IMR-90 (cell line): ENCODE results near the gene KLK8. TPM values are rescaled to one million over a fixed set of nuclear protein-coding genes. Genes with fewer than 3 reads are reported as not detected.

Source experiments
- ATAC-seq: fragments of 200-7000 bp; cut with Tn5 transposase; 2 replicates; pipeline ENCODE4 v1.9.1; 2020; ENCODE audit warnings: low read depth, mild to moderate bottlenecking, moderate library complexity
- BruUV-seq: library from RNA; stranded (reverse); fragments of 400-500 nt; replicated peaks from 2 replicates; lab custom pipeline; 2021; lab: Mats Ljungman, UMichigan
- CTCF ChIA-PET: fragments of 300-600 bp; formaldehyde crosslinking; extraction: SDS; loops from one replicate; lab custom pipeline; 2021; ENCODE audit warnings: antibody characterized with exemption; lab: Yijun Ruan, JAX
- POLR2A ChIA-PET: fragments of 300-600 bp; sonication (Branson Sonifier 250); formaldehyde crosslinking; loops from one replicate; lab custom pipeline; 2022; ENCODE audit warnings: antibody characterized with exemption; ENCODE audit not compliant: unreplicated experiment; lab: Charles Lee
- DNase-seq: peaks from one replicate; pipeline ENCODE4 v3.0.0; 2013
- H2AFZ ChIP-seq: replicated peaks from 2 replicates; pipeline ENCODE3; 2013; ENCODE audit warnings: low read length, mild to moderate bottlenecking; ENCODE audit not compliant: poor library complexity
- H2AK5ac ChIP-seq: 2 replicates; pipeline ENCODE4 v1.6.1; 2013; ENCODE audit warnings: low read depth, low read length, inconsistent platforms
- H2AK9ac ChIP-seq: replicated peaks from 2 replicates; pipeline ENCODE3; 2013; ENCODE audit warnings: mild to moderate bottlenecking, low read depth, low read length, moderate library complexity; ENCODE audit not compliant: poor library complexity
- H2BK120ac ChIP-seq: 2 replicates; pipeline ENCODE4 v1.6.1; 2013; ENCODE audit warnings: low read depth, low read length, inconsistent platforms
- H2BK15ac ChIP-seq: 3 replicates; pipeline ENCODE4 v1.6.1; 2013; ENCODE audit warnings: low read depth, low read length, inconsistent platforms
- H2BK20ac ChIP-seq: 2 replicates; pipeline ENCODE4 v1.6.1; 2013; ENCODE audit warnings: low read depth, mild to moderate bottlenecking, inconsistent platforms, low read length, moderate library complexity
- H2BK5ac ChIP-seq: 2 replicates; pipeline ENCODE4 v1.6.1; 2013; ENCODE audit warnings: mild to moderate bottlenecking, low read depth, low read length, inconsistent platforms; ENCODE audit not compliant: poor library complexity, severe bottlenecking
- H3K14ac ChIP-seq: replicated peaks from 2 replicates; pipeline ENCODE4 v1.6.1; 2013; ENCODE audit warnings: low read depth, low read length, inconsistent platforms
- H3K18ac ChIP-seq: 2 replicates; pipeline ENCODE4 v1.6.1; 2013; ENCODE audit warnings: low read depth, low read length, control low read depth
- H3K23ac ChIP-seq: 2 replicates; pipeline ENCODE4 v1.6.1; 2013; ENCODE audit warnings: low read depth, low read length, inconsistent platforms
- H3K27ac ChIP-seq: 2 replicates; pipeline ENCODE4 v1.5.1; 2013; ENCODE audit warnings: mild to moderate bottlenecking, control low read depth, low read length; ENCODE audit not compliant: insufficient read depth
- H3K27me3 ChIP-seq: 2 replicates; pipeline ENCODE4 v1.6.1; 2013; ENCODE audit warnings: low read length; ENCODE audit not compliant: control insufficient read depth, insufficient read depth
- H3K36me3 ChIP-seq: 2 replicates; pipeline ENCODE4 v1.6.1; 2013; ENCODE audit warnings: low read length, mixed read lengths; ENCODE audit not compliant: control insufficient read depth, insufficient read depth
- H3K4ac ChIP-seq: 2 replicates; pipeline ENCODE4 v1.6.1; 2013; ENCODE audit warnings: low read depth, low read length, inconsistent platforms
- H3K4me1 ChIP-seq: 2 replicates; pipeline ENCODE4 v1.6.1; 2013; ENCODE audit warnings: low read length, mixed read lengths; ENCODE audit not compliant: control insufficient read depth, insufficient read depth
- H3K4me2 ChIP-seq: 2 replicates; pipeline ENCODE4 v1.6.1; 2013; ENCODE audit warnings: low read depth, mild to moderate bottlenecking, control low read depth, low read length, moderate library complexity
- H3K4me3 ChIP-seq: 2 replicates; pipeline ENCODE4 v1.5.1; 2013; ENCODE audit warnings: low read depth, mild to moderate bottlenecking, control low read depth, low read length, moderate library complexity; ENCODE audit not compliant: insufficient read depth
- H3K56ac ChIP-seq: 2 replicates; pipeline ENCODE4 v1.6.1; 2013; ENCODE audit warnings: low read length, inconsistent platforms; ENCODE audit not compliant: insufficient read depth; ENCODE audit errors: extremely low read depth
- H3K79me1 ChIP-seq, 2 experiments: 2 replicates each; pipeline ENCODE4 v1.6.1; 2013; ENCODE audit warnings: low read length in 2 of 2, inconsistent platforms in 1 of 2, low read depth in 1 of 2
- H3K9ac ChIP-seq: 2 replicates; pipeline ENCODE4 v1.6.1; 2013; ENCODE audit warnings: low read depth, low read length, control low read depth
- H3K9me1 ChIP-seq: 2 replicates; pipeline ENCODE4 v1.6.1; 2013; ENCODE audit warnings: low read length, inconsistent platforms; ENCODE audit not compliant: insufficient read depth
- H3K9me3 ChIP-seq: 2 replicates; pipeline ENCODE4 v1.6.1; 2013; ENCODE audit warnings: low read length; ENCODE audit not compliant: control insufficient read depth, insufficient read depth
- H4K20me1 ChIP-seq: 2 replicates; pipeline ENCODE4 v1.6.1; 2013; ENCODE audit warnings: low read length, inconsistent platforms; ENCODE audit not compliant: insufficient read depth
- H4K5ac ChIP-seq: 2 replicates; pipeline ENCODE4 v1.6.1; 2013; ENCODE audit warnings: mild to moderate bottlenecking, low read depth, low read length, control low read depth
- H4K8ac ChIP-seq, 2 experiments: 2 replicates each; pipeline ENCODE4 v1.6.1; 2013; ENCODE audit warnings: low read depth in 2 of 2, low read length in 2 of 2, control low read depth in 1 of 2, inconsistent platforms in 1 of 2
- H4K91ac ChIP-seq: 2 replicates; pipeline ENCODE4 v1.6.1; 2013; ENCODE audit warnings: low read depth, low read length, inconsistent platforms; ENCODE audit not compliant: insufficient read depth
- CEBPB ChIP-seq: IDR thresholded peaks from 2 replicates; pipeline ENCODE4 v1.6.1; 2012; ENCODE audit warnings: low read depth, low read length, improper control_type of control experiment
- CHD1 ChIP-seq: IDR thresholded peaks from 2 replicates; pipeline ENCODE4 v1.6.1; 2012; ENCODE audit warnings: low read depth, low read length, improper control_type of control experiment
- FOS ChIP-seq: fragments of 150-350 bp; IDR thresholded peaks from 2 replicates; pipeline ENCODE4 v1.6.1; 2016; ENCODE audit warnings: low read depth, low read length
- MAFK ChIP-seq: IDR thresholded peaks from 2 replicates; pipeline ENCODE4 v1.6.1; 2012; ENCODE audit warnings: low read depth, low read length, improper control_type of control experiment
- MAZ ChIP-seq: IDR thresholded peaks from 2 replicates; pipeline ENCODE4 v1.6.1; 2012; ENCODE audit warnings: low read depth, mild to moderate bottlenecking, low read length, improper control_type of control experiment, moderate library complexity, borderline replicate concordance
- MXI1 ChIP-seq: IDR thresholded peaks from 2 replicates; pipeline ENCODE4 v1.6.1; 2012; ENCODE audit warnings: low read depth, mild to moderate bottlenecking, low read length, moderate library complexity, borderline replicate concordance
- NFE2L2 ChIP-seq: fragments of 150-350 bp; IDR thresholded peaks from 2 replicates; pipeline ENCODE4 v1.6.1; 2016; ENCODE audit warnings: low read depth, mild to moderate bottlenecking, low read length
- POLR2A ChIP-seq: IDR thresholded peaks from 2 replicates; pipeline ENCODE4 v1.6.1; 2012; ENCODE audit warnings: mild to moderate bottlenecking, low read depth, low read length
- RAD21 ChIP-seq: IDR thresholded peaks from 2 replicates; pipeline ENCODE4 v1.6.1; 2012; ENCODE audit warnings: low read length, improper control_type of control experiment
- RCOR1 ChIP-seq: IDR thresholded peaks from 2 replicates; pipeline ENCODE4 v1.6.1; 2012; ENCODE audit warnings: mild to moderate bottlenecking, low read length, improper control_type of control experiment; ENCODE audit not compliant: insufficient replicate concordance
- RFX5 ChIP-seq: IDR thresholded peaks from 2 replicates; pipeline ENCODE4 v1.8.0; 2012; ENCODE audit warnings: low read depth, mild to moderate bottlenecking, low read length, moderate library complexity
- SMC3 ChIP-seq: fragments of 150-350 bp; IDR thresholded peaks from 2 replicates; pipeline ENCODE4 v1.6.1; 2016; ENCODE audit warnings: low read depth, mild to moderate bottlenecking, antibody characterized with exemption, low read length, moderate library complexity
- WGBS, 2 experiments: methylation state at CpG; one replicate each; pipeline versions ENCODE4 v1.1.5 to v1.1.7; 2013; ENCODE audit warnings: missing lambda C conversion rate in 2 of 2; ENCODE audit not compliant: insufficient read length in 1 of 2; ENCODE audit errors: extremely low coverage in 2 of 2; 5-methylcytosine and 5-hydroxymethylcytosine counted together
- dilution Hi-C: fragments of 300-500 bp; cut with HindIII; formaldehyde crosslinking; loops from one replicate; pipeline ENCODE4 v1.14.3; 2018; ENCODE audit warnings: low sequenced_read_pairs; ENCODE audit not compliant: unreplicated experiment
- in situ Hi-C: fragments of 300-500 bp; cut with MboI; formaldehyde crosslinking; loops from 3 replicates; pipeline ENCODE4 v1.14.3; 2019; ENCODE audit warnings: low sequenced_read_pairs, inconsistent platforms, mixed read lengths
- intact Hi-C: fragments of 100-400 bp; cut with micrococcal nuclease; formaldehyde crosslinking; loops from 2 replicates; pipeline ENCODE4 v1.10.0; 2022
- polyA plus RNA-seq, 3 experiments: library from polyadenylated mRNA; depleted of rRNA; stranded (reverse); fragments of >200 nt; gene quantifications; 2 replicates each; pipeline ENCODE4 v1.2.3, GENCODE V29; 2012; ENCODE audit warnings: low replicate concordance in 1 of 3
- total RNA-seq: library from RNA; depleted of rRNA; stranded (reverse); fragments of >200 nt; gene quantifications from 2 replicates; pipeline ENCODE4 v1.2.3, GENCODE V29; 2012
- TF ChIP-seq, protein P1 (sequence below): fragments of 150-350 bp; IDR thresholded peaks from 2 replicates; pipeline ENCODE4 v1.6.1; 2017; ENCODE audit warnings: mild to moderate bottlenecking, antibody characterized with exemption, low read length, low read depth
- TF ChIP-seq, protein P2 (sequence below): conservative IDR thresholded peaks from 2 replicates; pipeline ENCODE4 v1.5.1; 2012; ENCODE audit warnings: mild to moderate bottlenecking, low read depth, low read length, improper control_type of control experiment
- TF ChIP-seq, protein P3 (sequence below): fragments of 150-350 bp; IDR thresholded peaks from 2 replicates; pipeline ENCODE4 v1.6.1; 2016; ENCODE audit warnings: low read depth, mild to moderate bottlenecking, low read length, moderate library complexity, borderline replicate concordance

Gene KLK8
- total and polyA plus RNA-seq, 2 of the 4 experiments (the other 2 are of a cell fraction): not detected

DNA sequence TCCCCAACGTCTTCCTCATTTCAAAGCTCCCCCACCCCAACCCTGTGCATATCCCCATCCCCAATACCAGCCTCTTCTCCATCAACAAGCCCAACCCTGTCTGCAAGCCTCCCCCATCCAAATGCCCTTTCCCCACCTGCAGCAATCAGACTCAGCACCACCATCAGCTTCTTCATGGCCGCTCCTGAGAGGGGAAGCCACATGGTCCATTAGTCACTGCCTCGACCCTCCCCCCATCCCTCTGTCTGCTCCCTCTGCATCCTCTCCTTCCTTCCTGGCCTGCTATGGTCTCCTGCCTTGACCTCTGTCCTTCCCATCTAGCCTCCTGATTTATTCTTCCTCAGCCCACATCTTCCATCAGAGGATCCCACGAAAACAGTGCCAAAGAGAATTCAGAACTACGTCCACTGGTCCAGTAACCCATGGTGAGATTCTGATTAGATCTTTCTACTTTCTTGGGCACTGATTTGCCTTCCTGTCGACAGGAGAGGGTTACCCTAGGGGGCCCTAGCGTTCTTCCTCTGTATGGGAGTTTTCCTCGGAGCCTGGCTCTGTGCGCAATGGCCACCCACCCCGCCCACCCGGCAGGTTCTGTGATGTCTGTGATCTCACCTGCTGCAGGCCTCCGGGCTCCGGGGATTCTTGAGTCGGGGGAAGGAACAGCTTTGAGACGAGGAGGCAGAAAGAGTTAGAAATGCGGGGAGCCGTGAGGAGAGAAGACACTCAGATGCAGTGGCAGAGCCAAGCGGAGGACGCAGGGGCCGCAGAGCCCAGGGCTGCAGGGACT, 33.3 kb downstream of the KLK8 start:
- Histone ChIP-seq H4K5ac (no peak overlapping the region), H2AK9ac (no peak overlapping the region), H3K4me1 (no peaks in the 10 kb centered on the region), H3K18ac (no peak overlapping the region), H4K20me1 (no peaks in the 10 kb centered on the region), H2BK5ac (no peak overlapping the region), H2AFZ (no peak overlapping the region), H2BK120ac (no peak overlapping the region), H3K9me3 (peaks cover 7% of the 10 kb centered on the region), H3K27me3 (no peaks in the 10 kb centered on the region), H2AK5ac (no peak overlapping the region), H3K4me3 (no peak overlapping the region), H2BK20ac (no peak overlapping the region), H3K36me3 (no peaks in the 10 kb centered on the region), H2BK15ac (no peak overlapping the region), H4K91ac (no peak overlapping the region), H3K4me2 (no peak overlapping the region), H3K79me1 (no peaks in the 10 kb centered on the region), H3K27ac (no peak overlapping the region), H3K9ac (no peak overlapping the region), H4K8ac (no peak overlapping the region), H3K4ac (no peak overlapping the region), H3K14ac (no peak overlapping the region), H3K9me1 (no peaks in the 10 kb centered on the region), H3K56ac (no peak overlapping the region), H3K23ac (no peak overlapping the region)
- TF ChIP-seq RAD21: no peak
- TF ChIP-seq RFX5: no peak
- no peak for TF ChIP-seq SMC3
- TF ChIP-seq, protein P1, sequence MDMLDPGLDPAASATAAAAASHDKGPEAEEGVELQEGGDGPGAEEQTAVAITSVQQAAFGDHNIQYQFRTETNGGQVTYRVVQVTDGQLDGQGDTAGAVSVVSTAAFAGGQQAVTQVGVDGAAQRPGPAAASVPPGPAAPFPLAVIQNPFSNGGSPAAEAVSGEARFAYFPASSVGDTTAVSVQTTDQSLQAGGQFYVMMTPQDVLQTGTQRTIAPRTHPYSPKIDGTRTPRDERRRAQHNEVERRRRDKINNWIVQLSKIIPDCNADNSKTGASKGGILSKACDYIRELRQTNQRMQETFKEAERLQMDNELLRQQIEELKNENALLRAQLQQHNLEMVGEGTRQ: no peak
- TF ChIP-seq MAFK: no peak
- TF ChIP-seq, protein P2, sequence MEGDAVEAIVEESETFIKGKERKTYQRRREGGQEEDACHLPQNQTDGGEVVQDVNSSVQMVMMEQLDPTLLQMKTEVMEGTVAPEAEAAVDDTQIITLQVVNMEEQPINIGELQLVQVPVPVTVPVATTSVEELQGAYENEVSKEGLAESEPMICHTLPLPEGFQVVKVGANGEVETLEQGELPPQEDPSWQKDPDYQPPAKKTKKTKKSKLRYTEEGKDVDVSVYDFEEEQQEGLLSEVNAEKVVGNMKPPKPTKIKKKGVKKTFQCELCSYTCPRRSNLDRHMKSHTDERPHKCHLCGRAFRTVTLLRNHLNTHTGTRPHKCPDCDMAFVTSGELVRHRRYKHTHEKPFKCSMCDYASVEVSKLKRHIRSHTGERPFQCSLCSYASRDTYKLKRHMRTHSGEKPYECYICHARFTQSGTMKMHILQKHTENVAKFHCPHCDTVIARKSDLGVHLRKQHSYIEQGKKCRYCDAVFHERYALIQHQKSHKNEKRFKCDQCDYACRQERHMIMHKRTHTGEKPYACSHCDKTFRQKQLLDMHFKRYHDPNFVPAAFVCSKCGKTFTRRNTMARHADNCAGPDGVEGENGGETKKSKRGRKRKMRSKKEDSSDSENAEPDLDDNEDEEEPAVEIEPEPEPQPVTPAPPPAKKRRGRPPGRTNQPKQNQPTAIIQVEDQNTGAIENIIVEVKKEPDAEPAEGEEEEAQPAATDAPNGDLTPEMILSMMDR: no peak
- no peak for TF ChIP-seq MXI1
- TF ChIP-seq, protein P3, sequence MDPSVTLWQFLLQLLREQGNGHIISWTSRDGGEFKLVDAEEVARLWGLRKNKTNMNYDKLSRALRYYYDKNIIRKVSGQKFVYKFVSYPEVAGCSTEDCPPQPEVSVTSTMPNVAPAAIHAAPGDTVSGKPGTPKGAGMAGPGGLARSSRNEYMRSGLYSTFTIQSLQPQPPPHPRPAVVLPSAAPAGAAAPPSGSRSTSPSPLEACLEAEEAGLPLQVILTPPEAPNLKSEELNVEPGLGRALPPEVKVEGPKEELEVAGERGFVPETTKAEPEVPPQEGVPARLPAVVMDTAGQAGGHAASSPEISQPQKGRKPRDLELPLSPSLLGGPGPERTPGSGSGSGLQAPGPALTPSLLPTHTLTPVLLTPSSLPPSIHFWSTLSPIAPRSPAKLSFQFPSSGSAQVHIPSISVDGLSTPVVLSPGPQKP: no peak
- no peak for TF ChIP-seq NFE2L2
- TF ChIP-seq CHD1: no peak
- no peak for TF ChIP-seq MAZ
- no peak for TF ChIP-seq CEBPB
- TF ChIP-seq RCOR1: no peak
- no peak for TF ChIP-seq POLR2A
- TF ChIP-seq FOS: no peak
- no peak for ATAC-seq
- no peak for DNase-seq
- intact Hi-C loops: no loop called here
- BruUV-seq: no TSS peak
- ChIA-PET POLR2A (interaction anchor here (0.5 kb wide), 1 partner anchor 689 kb away, joined by 4 read pairs; no protein-coding TSS in a partner anchor), CTCF (no interaction called here)
- in situ Hi-C loops: no loop called here
- dilution Hi-C loops: no loop called here
- WGBS, 2 experiments: 12% methylated on average over 6 of the region's 20 CpGs; no CpG with 5 or more reads in 1 of the 2 experiments
